Smooth muscle cell (in vitro differentiated cells): ENCODE measurements around the gene AFF3. TPM values are rescaled to one million over a fixed set of nuclear protein-coding genes. Genes with fewer than 3 reads are reported as not detected.
A peak's percentile ranks its signal among the peaks of the same experiment; 100 is the strongest.

Source experiments
- DNase-seq: peaks from one replicate; lab custom pipeline; 2025; ENCODE audit not compliant: unreplicated experiment; lab: John Stamatoyannopoulos, UW
- H2AFZ ChIP-seq: fragments of 200-600 bp; sonication (generic); 2 replicates; pipeline ENCODE4 v1.6.0; 2016; ENCODE audit warnings: antibody characterized with exemption, low read depth, mild to moderate bottlenecking
- H3F3A ChIP-seq: fragments of 200-600 bp; sonication (generic); 2 replicates; pipeline ENCODE4 v1.6.0; 2017; ENCODE audit warnings: antibody characterized with exemption, low read depth
- H3K27ac ChIP-seq: fragments of 200-600 bp; sonication (generic); 2 replicates; pipeline ENCODE4 v1.5.1; 2016; ENCODE audit warnings: low read depth, mild to moderate bottlenecking
- H3K27me3 ChIP-seq: fragments of 200-600 bp; sonication (generic); 2 replicates; pipeline ENCODE4 v1.6.1; 2016; ENCODE audit warnings: low read depth, mild to moderate bottlenecking
- H3K36me3 ChIP-seq: fragments of 200-600 bp; sonication (generic); 2 replicates; pipeline ENCODE4 v1.5.1; 2016; ENCODE audit warnings: low read depth
- H3K4me1 ChIP-seq: fragments of 200-600 bp; sonication (generic); 2 replicates; pipeline ENCODE4 v1.5.1; 2016; ENCODE audit warnings: low read depth
- H3K4me2 ChIP-seq: fragments of 200-600 bp; sonication (generic); 2 replicates; pipeline ENCODE4 v1.6.0; 2016; ENCODE audit warnings: mild to moderate bottlenecking
- H3K4me3 ChIP-seq: fragments of 200-600 bp; sonication (generic); 2 replicates; pipeline ENCODE4 v1.5.1; 2016; ENCODE audit warnings: mild to moderate bottlenecking
- H3K79me2 ChIP-seq: fragments of 200-600 bp; sonication (generic); 2 replicates; pipeline ENCODE4 v1.6.0; 2016; ENCODE audit warnings: low read depth, mild to moderate bottlenecking
- H3K9ac ChIP-seq: fragments of 200-600 bp; sonication (generic); 2 replicates; pipeline ENCODE4 v1.6.0; 2016; ENCODE audit warnings: low read depth
- H3K9me3 ChIP-seq: fragments of 200-600 bp; sonication (generic); replicated peaks from 2 replicates; pipeline ENCODE4 v1.5.1; 2016; ENCODE audit warnings: low read depth
- H4K20me1 ChIP-seq: fragments of 200-600 bp; sonication (generic); 2 replicates; pipeline ENCODE4 v1.6.0; 2016; ENCODE audit warnings: low read depth
- CTCF ChIP-seq: fragments of 200-600 bp; sonication (generic); IDR thresholded peaks from 2 replicates; pipeline ENCODE4 v1.5.1; 2017; ENCODE audit warnings: borderline replicate concordance, mild to moderate bottlenecking, antibody characterized with exemption; ENCODE audit not compliant: insufficient read depth, poor library complexity, severe bottlenecking
- WGBS: methylation state at CpG from one replicate; pipeline ENCODE4 v1.1.7; 2016; ENCODE audit warnings: low lambda C conversion rate; 5-methylcytosine and 5-hydroxymethylcytosine counted together
- polyA plus RNA-seq: library from polyadenylated mRNA; unstranded; fragments of >200 nt; fragmentation: Nextera tagmentation; extraction: Ambion mirVana; gene quantifications from 2 replicates; pipeline ENCODE4 v1.2.1, GENCODE V29; 2016
- total RNA-seq: library from RNA; depleted of rRNA; stranded (reverse); fragments of >200 nt; gene quantifications from 2 replicates; pipeline ENCODE4 v1.2.3, GENCODE V29; 2014

AFF3 gene
- total and polyA plus RNA-seq, 2 experiments from 2014 or later, result 0.27 to 0.39 TPM

- Histone ChIP-seq H3K27me3 (peaks cover 14% of the 10 kb centered on the region), H2AFZ (no peak overlapping the region), H4K20me1 (no peaks in the 10 kb centered on the region), H3K9ac (no peak overlapping the region), H3K27ac (no peak overlapping the region), H3K79me2 (no peaks in the 10 kb centered on the region), H3K4me3 (no peak overlapping the region), H3K9me3 (no peaks in the 10 kb centered on the region), H3F3A (no peaks in the 10 kb centered on the region), H3K4me2 (no peak overlapping the region), H3K36me3 (no peaks in the 10 kb centered on the region), H3K4me1 (peaks cover 14% of the 10 kb centered on the region)
- DNase-seq, result no peak
- 45% methylated on average over 8 of the region's 8 CpGs for WGBS
- peak; percentile 33 for TF ChIP-seq CTCF
These were observed 35.8 kb upstream of the AFF3 start for GRCh38 chr2:100178085-100178788.

- Histone ChIP-seq H3K27ac (no peak overlapping the region), H3K9ac (no peak overlapping the region), H3K4me1 (peaks cover under 1% of the 10 kb centered on the region), H4K20me1 (no peaks in the 10 kb centered on the region), H3K4me2 (no peak overlapping the region), H3K27me3 (peaks cover under 1% of the 10 kb centered on the region), H3K79me2 (no peaks in the 10 kb centered on the region), H3K9me3 (no peaks in the 10 kb centered on the region), H3F3A (no peaks in the 10 kb centered on the region), H3K4me3 (no peak overlapping the region), H3K36me3 (no peaks in the 10 kb centered on the region), H2AFZ (no peak overlapping the region)
- no peak for DNase-seq
- TF ChIP-seq CTCF, result no peak
- 97% methylated on average over 4 of the region's 4 CpGs for WGBS
These were observed 34.5 kb upstream of the AFF3 start for GRCh38 chr2:100176925-100177324.

- Histone ChIP-seq H3K4me1 (no peaks in the 10 kb centered on the region), H4K20me1 (no peaks in the 10 kb centered on the region), H3K9me3 (no peaks in the 10 kb centered on the region), H3K4me2 (peak overlapping the region; percentile 70), H3K36me3 (no peaks in the 10 kb centered on the region), H3K9ac (no peak overlapping the region), H3K27ac (peak overlapping the region; percentile 32), H2AFZ (no peak overlapping the region), H3K27me3 (no peaks in the 10 kb centered on the region), H3F3A (no peaks in the 10 kb centered on the region), H3K79me2 (no peaks in the 10 kb centered on the region), H3K4me3 (no peak overlapping the region)
- TF ChIP-seq CTCF, result no peak
- DNase-seq, result no peak
- 16% methylated on average over 6 of the region's 6 CpGs for WGBS
These were observed 31.6 kb upstream of the AFF3 start for GRCh38 chr2:100174026-100174431.

GRCh38 chr2:100166701-100167100 lies 24.3 kb upstream of the AFF3 start:
- TF ChIP-seq CTCF, result no peak

More at GRCh38 chr2:100166701-100167100, 24.3 kb upstream of the AFF3 start:
- Histone ChIP-seq H3K9ac (no peak overlapping the region), H3K79me2 (no peaks in the 10 kb centered on the region), H3K4me3 (no peak overlapping the region), H3K27ac (no peak overlapping the region), H4K20me1 (no peaks in the 10 kb centered on the region), H3K9me3 (no peaks in the 10 kb centered on the region), H3F3A (no peaks in the 10 kb centered on the region), H3K4me1 (no peaks in the 10 kb centered on the region), H3K36me3 (no peaks in the 10 kb centered on the region), H3K4me2 (no peak overlapping the region), H2AFZ (no peak overlapping the region), H3K27me3 (peaks cover 4% of the 10 kb centered on the region)
- no peak for DNase-seq
- WGBS, result 91% methylated on average over 6 of the region's 6 CpGs
